ENCODE measurements around the gene SAP30BP. TPM values are rescaled to one million over a fixed set of nuclear protein-coding genes. Genes with fewer than 3 reads are reported as not detected.
A peak's percentile ranks its signal among the peaks of the same experiment; 100 is the strongest.

The SAP30BP gene
- total RNA-seq, 1 experiment from 2014 or later = 162 TPM

DNA sequence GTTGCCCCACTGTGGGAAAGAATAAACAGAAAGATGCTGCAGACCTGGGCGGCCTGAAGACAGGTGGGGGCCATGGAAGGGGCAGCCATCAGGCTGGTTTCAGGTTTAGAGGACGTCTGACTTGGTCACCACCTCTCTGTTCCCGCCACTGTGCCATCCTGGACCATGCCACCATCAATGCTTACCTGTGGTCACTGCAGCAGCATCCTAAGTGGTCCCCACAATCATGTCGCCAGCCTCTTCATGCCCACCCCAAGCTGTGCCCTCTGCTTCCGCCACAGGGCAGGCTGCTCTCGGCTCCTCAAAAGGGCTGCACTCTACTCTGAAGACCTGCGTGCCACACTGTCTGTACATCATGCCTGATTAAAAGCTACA is 23.5 kb upstream of the SAP30BP start:
- in situ Hi-C loops (cut with HindIII; ENCODE audit: low sequenced_read_pairs) = no loop called here
- no peak for DNase-seq (ENCODE audit: low spot score)

DNA sequence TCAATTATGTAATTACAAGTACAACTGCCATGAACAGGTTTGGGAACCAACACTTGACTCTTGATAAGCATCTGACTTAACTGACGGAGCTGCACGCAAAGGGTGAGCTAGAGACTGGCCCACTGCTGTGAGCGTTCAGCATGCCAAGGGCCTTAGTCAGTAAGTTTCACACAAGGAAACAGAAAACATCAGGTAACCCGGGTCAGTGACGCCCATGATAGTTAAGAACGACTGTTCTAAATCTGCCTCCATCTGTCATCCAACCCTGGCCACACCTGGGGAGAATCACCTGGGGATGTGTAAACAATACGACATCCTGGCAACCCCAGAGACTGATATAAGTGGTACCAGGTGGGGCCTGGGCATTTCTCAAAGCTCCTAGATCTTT is 21.6 kb upstream of the SAP30BP start:
- no peak for DNase-seq (ENCODE audit: low spot score)
- in situ Hi-C loops (cut with HindIII; ENCODE audit: low sequenced_read_pairs) = no loop called here

DNA sequence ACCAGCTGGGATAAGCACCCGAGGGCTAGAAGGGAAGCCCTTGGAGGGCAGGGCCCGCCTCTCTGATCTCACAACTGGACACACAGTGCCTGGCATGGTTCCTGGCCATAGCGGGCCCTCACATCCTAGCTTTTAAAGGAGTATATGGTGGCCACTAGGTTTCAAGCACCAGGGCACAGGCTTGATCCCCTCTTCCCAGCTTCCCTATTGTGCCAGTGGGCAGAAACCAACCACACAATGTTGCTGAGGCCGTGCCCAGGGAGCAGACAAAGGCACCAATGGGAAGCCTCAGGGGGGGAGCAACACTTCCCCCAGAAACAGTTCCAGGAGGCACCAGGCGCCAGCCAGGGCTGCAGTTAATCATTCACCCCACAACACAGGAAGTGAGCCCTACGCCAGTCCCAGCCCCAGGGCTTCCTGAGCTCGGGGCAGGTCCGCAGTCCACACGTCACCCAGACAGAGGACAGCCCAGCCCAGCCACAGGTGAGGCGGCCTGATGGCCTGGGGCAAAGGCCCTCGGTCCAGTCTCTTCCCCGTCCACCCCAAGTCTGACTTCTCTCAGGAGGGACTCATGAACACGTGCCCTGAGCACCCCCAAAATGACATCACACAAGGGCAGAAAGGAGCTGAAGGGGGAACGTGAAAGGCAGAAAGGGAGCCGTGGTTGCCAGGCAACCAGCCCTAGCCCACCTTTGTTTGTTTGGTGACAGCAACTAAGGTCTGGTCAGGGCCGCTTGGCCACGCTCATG is 21.1 kb upstream of the SAP30BP start:
- no peak for DNase-seq (ENCODE audit: low spot score)

DNA sequence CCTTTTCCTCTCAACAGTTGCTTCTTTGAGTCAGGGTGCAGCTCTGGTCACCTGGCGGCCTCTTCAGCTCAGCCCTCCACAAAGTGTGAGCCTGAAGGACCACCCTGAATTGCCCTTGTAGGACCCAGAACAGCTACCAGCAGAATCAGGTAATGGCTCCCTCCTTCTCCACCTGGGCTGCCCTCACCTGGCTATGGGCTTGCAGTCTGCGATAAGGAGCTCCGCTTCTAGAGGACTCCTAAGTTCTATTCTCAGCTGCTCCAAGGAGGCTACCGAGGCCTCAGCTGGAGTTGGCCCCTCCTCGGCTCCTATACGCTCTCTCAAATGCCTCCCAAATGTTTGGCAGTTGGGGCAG is 20.5 kb upstream of the SAP30BP start:
- in situ Hi-C loops (cut with HindIII; ENCODE audit: low sequenced_read_pairs) = no loop called here
- DNase-seq (ENCODE audit: low spot score) = no peak

More for the DNA sequence above, 21.1 kb upstream of the SAP30BP start:
- in situ Hi-C loops (cut with HindIII; ENCODE audit: low sequenced_read_pairs) = no loop called here

DNA sequence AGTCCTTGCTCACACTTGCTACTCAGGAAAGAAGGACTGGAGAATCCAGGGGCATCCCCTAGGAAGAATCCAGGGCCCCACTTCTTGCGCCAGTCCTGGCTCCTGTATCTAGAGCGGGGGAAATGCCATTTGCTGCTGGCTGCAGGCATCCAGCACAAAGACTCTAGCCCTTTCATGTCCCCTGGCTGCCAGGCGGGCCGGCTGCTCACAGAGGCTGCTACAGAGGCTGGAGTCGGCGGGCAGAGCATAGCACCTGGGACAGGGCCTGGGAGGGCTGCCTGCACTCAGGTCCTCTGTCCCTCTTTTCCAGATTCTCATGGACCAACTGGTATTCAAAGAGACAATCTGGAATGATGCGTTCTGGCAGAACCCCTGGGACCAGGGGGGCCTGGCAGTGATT is 20.1 kb upstream of the SAP30BP start:
- in situ Hi-C loops (cut with HindIII; ENCODE audit: low sequenced_read_pairs) = no loop called here
- no peak for DNase-seq (ENCODE audit: low spot score)

DNA sequence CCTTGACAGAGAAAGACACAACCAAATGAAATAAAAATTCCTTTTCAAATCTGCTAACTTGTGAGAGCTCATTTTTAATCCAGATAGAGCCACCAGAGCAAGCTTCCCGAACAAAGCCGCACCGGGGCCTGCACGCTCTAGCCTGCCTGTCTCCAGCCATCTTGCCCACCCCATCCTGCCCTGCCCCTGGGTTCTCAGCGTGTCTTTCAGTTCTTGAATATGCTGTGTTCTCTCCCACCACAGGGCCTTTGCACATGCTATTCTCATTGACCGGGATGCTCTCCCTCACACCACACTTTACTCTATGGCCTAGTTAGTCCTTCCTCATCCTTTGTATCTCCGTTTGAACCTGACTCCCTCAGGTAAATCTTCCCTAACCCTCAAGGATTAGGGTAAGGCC is 19.2 kb upstream of the SAP30BP start:
- in situ Hi-C loops (cut with HindIII; ENCODE audit: low sequenced_read_pairs) = no loop called here
- DNase-seq (ENCODE audit: low spot score) = no peak

DNA sequence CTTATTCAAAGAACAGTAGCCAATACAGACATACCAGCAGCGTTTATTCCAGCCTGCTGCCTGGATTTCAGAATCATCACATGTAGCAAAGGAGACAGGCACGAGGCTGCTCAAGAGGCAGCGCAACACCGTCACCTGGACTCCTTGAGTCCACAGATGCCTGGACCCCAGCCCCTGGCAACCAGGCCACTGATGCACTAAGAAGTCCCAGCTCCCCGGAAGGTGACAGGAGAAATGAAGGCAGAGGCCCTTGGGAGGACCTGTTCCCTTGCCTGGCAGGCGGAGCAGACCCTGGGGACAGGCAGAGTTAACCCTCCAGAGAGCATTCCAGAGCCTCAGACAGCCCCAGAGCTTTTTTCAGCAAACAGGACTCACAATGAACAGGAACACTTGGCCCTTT is 17.5 kb upstream of the SAP30BP start:
- in situ Hi-C loops (cut with HindIII; ENCODE audit: low sequenced_read_pairs) = no loop called here
- no peak for DNase-seq (ENCODE audit: low spot score)

DNA sequence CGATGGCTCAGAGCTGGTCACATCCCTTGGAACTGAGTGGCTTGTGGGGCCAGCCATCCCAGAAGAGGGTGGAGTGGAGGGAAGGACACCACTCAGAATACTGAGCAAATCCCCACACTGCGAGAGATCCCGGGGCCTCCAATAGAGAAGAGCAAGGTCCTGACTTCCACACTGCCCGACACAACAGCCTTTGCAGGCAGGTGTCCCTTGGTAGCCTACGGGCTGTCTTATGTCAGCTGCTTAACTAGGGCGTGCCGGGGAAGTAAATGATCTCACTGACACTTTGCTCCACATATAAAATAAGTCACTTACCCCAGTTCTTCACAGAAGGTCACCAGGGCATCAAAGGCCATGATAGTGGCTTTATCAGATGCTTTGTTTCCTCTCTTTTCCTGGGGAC is 16.3 kb upstream of the SAP30BP start:
- no peak for DNase-seq (ENCODE audit: low spot score)
- in situ Hi-C loops (cut with HindIII; ENCODE audit: low sequenced_read_pairs) = no loop called here

DNA sequence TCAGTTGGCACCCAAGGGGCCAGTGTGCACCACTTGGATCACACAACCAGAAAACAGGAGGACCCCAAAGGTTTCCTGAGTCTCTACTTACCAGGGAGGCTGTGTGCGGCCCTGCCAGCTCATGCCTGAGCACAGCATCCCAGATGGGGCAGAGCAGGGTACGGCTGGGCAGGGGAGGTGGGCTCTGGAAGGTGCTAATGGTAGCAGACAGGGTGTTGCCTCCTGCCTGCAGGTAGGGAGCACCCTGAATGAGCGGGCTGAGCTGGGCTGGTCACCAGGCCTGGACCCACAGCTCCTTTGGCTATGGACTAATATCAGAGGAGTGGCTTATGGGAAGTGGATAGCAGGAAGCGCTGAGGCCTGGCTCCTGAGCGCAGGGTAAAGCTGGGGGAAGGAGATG is 14.8 kb upstream of the SAP30BP start:
- in situ Hi-C loops (cut with HindIII; ENCODE audit: low sequenced_read_pairs) = no loop called here
- no peak for DNase-seq (ENCODE audit: low spot score)

DNA sequence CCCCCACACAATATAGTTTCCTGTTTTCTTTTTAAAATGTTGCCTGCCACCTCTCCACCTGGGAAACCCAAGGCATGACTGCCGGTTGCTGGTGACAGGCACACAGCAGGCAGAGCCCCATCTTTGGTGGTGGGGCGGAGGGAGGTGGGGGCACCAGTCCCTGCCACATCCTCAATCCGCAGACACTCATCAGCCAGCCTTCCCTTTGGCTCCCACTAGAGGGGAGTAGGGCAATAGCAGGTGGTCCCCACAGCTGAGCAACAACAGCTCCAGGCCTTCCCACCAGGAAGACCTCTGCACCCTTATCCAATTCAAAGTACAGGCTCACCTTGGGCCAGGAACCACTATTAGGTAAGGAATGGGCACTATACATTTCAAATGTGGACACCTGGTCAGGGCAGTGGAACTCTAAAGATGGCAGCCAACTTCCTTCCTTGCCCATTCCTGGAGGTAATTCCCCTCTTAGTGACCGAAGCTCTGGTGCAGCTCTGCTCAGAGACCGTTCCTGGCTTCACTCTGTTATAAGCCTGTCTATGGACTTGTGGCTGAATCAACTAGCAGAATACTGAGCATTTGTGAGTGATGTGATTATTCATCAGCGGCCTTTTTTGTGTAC is 14.1 kb upstream of the SAP30BP start:
- peak; percentile 47 for DNase-seq (ENCODE audit: low spot score)
- in situ Hi-C loops (cut with HindIII; ENCODE audit: low sequenced_read_pairs) = no loop called here

DNA sequence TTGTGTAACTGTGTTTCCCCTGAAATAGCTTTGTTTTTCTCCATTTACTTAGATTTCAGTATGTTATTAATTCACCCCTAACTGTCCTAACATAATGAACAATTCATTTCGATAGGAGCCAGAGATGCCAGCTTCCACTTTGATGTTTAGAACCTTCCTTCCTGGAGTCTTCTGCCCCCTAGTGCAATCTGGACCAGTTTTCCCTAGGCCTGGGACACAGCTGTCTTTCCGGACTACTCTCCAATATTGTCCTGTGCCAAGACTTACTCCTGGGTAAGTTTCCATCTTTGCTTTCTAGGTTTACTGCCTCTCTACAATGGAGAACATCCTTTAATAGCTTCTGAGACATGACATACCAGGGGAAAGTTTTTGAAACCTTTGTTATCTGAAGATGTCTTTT is 13.0 kb upstream of the SAP30BP start:
- in situ Hi-C loops (cut with HindIII; ENCODE audit: low sequenced_read_pairs) = no loop called here

DNA sequence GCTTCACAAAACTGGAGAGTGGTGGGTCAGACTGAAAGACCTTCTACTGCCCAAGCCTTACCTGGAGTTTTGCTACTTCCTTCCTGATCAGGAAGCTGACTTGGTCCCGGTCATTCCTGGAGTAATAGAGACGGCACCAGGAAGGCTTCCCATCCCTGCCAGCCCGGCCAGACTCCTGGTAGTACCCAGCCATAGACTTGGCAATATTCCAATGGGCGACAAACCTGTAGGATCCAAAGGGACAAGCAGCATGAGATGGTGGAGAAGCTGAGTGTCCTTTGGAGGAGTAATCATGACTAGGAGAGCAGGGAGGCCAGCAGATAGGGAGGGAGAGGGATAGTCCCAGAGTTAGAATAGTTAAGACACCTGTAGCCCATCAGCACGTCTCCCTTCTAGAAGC is 8.9 kb upstream of the SAP30BP start:
- in situ Hi-C loops (cut with HindIII; ENCODE audit: low sequenced_read_pairs) = no loop called here

More for the DNA sequence above, 13.0 kb upstream of the SAP30BP start:
- DNase-seq (ENCODE audit: low spot score) = peak; percentile 40

DNA sequence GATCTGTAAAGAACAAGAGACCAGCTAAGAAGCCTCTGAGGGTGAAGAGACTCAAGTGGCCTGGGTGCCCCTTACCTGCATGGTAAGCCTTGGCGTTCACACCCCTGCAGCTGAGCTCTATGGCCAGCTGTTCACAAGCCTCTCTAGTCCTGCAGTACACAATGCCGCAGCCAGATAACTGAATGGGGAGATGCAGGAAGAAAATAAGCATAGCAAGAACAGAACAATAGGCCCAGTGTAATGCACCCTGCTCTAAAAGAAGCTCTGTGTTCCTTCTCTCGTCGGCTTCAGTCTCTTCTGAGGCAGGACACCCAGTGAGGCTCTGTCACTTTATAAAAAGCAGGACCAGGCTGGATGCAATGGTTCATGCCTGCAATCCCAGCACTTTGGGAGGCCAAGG is 5.6 kb upstream of the SAP30BP start:
- in situ Hi-C loops (cut with HindIII; ENCODE audit: low sequenced_read_pairs) = no loop called here
- DNase-seq (ENCODE audit: low spot score) = no peak

More for the DNA sequence above, 8.9 kb upstream of the SAP30BP start:
- DNase-seq (ENCODE audit: low spot score) = no peak

DNA sequence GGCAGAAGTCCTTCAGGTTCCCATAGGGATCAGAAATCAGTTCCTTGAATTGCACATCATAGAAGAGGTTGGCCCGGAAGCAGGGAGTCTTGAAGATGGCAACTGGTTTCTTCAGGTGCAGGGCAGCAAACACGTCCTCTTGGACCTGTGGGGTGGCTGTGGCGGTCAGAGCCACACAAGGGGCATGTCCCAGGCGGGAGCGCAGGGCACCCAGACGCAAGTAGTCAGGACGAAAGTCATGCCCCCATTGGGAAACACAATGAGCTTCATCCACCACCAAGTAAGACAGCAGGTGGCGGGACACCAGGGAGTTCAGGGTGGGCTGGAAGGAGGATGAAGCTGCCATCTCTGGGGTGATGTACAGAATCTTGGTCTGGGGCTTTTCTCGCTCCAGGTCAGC is 4.6 kb upstream of the SAP30BP start:
- no peak for DNase-seq (ENCODE audit: low spot score)
- in situ Hi-C loops (cut with HindIII; ENCODE audit: low sequenced_read_pairs) = no loop called here

DNA sequence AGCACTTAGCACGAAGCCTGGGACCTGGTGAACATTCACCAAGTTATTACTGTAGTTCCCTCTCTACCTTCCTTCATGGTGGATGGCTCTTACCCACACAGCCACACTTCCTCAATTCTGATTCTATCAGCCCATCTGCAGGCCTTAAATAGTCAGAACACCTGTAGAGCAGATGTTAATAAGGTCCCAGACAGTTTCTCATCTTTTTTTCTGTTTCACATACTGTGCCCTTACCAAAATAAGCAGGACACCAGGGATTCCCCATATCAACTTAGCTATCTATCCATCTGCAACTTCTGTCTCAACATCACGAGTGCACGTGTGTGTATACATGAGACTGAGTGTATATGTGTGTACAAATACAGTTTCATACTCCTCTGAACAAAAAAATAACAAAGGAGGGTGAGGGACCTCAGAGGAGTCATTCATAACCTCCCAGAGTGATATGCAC is 3.0 kb upstream of the SAP30BP start:
- in situ Hi-C loops (cut with HindIII; ENCODE audit: low sequenced_read_pairs) = no loop called here
- DNase-seq (ENCODE audit: low spot score) = no peak

DNA sequence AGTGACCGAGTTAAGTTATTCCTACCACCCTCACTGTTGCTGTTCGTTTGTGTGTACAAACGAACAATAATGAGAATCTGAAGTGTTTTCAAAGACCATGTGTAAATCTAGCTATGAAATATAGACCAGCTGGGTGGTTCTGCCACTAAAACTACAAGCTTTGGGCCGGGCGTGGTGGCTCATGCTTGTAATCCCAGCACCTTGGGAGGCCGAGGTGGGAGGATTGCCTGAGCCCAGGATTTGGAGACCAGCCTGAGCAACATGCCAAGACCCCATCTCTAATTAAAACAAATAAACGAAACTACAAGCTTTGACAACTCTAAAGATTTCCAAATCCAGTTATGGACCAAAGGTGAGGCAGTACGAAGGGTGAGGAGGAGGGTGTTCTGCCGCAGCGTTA is 1.2 kb upstream of the SAP30BP start:
- DNase-seq (ENCODE audit: low spot score) = no peak
- in situ Hi-C loops (cut with HindIII; ENCODE audit: low sequenced_read_pairs) = no loop called here

DNA sequence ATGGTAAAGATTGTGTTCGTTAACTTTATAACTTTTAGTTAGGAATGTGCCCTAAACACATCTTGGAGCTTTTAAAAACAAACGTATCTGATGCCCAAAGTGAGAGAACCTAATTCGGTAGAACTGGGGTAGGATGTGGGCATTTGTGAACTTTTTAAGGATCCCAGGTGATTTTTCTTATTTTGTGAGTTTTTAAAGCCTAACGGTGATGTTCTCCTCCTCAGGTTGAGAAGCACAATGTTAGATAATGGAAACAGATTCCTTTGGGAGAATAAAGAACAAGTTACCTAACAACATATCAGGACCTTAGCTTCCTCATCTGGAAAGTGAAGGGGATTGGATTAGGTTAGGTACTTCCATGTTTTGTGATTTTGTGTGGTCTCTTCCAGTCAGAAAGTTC is 687 bp downstream of the SAP30BP start:
- DNase-seq (ENCODE audit: low spot score) = no peak
- in situ Hi-C loops (cut with HindIII; ENCODE audit: low sequenced_read_pairs) = no loop called here

DNA sequence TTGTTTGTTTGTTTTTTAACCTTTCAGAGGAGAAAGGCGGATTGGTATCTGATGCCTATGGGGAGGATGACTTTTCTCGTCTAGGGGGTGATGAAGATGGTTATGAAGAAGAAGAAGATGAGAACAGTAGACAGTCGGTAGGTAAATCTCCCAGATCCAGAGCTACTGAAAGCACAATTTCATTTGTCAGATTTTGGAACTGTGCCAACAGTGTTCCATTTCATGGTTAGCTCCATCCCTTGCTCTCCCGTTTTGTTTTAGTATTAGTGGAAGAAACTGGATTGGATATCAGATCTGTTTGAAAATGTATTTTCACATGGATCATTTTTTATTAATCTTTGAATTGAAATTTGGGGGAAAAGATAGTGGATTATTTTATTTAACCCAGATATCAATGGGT is 1.4 kb downstream of the SAP30BP start:
- DNase-seq (ENCODE audit: low spot score) = no peak
- in situ Hi-C loops (cut with HindIII; ENCODE audit: low sequenced_read_pairs) = no loop called here

DNA sequence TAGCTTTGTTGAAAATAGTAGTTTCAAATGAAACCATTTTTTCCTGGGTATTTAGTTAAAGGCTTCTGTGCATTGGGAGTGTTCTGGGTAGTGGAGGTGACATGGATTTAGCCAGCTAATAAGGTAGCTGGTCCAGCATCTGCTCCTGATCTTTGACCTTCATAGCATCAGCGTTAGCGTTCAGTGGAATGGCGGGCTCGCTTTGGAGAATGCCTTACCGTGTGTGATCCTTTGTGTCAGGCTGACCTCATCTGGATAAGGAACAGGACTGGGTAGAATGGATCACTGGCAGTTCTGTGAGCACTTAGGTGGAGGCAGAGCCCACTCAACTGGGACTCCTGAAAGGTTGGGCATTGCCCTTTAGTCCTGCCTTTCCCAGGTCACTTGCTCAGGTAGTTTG is 3.7 kb downstream of the SAP30BP start:
- in situ Hi-C loops (cut with HindIII; ENCODE audit: low sequenced_read_pairs) = no loop called here

DNA sequence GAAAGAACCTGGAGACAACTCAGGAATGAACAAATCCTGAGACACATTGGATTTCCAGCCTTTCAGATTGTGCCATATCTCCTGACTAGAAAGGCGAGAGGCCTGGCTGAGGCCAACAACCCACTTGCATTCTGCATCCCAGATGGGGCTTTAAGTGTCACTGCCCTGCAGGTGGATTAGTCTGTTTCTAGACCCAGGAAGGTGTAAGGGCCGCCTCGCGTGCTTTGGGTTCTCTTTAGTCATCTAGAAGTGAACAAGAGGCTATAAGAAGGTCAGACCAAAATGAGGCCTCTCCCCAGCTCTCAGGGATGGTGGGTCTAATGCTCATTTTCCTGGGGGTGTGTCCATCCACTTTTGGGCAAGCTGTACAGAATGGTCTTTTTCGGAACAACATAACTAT is 4.9 kb downstream of the SAP30BP start:
- no peak for DNase-seq (ENCODE audit: low spot score)
- in situ Hi-C loops (cut with HindIII; ENCODE audit: low sequenced_read_pairs) = no loop called here

More for the DNA sequence above, 3.7 kb downstream of the SAP30BP start:
- DNase-seq (ENCODE audit: low spot score) = no peak

DNA sequence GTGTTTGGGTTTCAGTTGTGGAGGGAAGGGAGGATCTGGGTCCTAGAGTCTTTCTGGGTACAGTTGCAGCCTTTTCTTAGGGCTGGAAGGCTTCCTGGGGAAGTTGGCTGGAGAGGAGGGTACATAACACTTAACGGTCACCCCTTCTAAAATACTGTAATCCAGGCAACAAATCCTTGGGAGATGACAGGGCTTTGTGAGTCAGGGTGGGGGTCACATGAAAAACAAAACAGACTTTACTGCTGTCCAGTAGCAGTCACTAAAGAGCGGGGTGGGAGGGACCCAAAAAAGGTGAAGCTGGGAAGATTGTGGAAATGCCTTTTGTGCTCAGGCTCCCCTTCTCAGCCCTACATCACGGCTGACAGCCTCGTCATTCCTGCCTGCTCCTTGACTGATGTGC is 6.3 kb downstream of the SAP30BP start:
- in situ Hi-C loops (cut with HindIII; ENCODE audit: low sequenced_read_pairs) = no loop called here
- DNase-seq (ENCODE audit: low spot score) = no peak

All from G401 (cell line).